HG03064 (cell line): ENCODE measurements around the gene FAM20A.
"Not testable (repeated sequence)": the region's sequence is repeated elsewhere in the genome, so short reads cannot be mapped to it uniquely, and the experiment has no call there.

Source experiments
- ATAC-seq: cut with Tn5 transposase; IDR thresholded peaks from one replicate; pipeline ENCODE4 v1.9.1; 2021; ENCODE audit warnings: low read depth; ENCODE audit not compliant: unreplicated experiment

FAM20A gene

GRCh38 chr17:68592682-68593641, 8.2 kb downstream of the FAM20A start:
- ATAC-seq, result no peak

GRCh38 chr17:68592009-68592408, 9.2 kb downstream of the FAM20A start:
- no peak for ATAC-seq

- no peak for ATAC-seq
Measured at GRCh38 chr17:68591583-68591982, 9.6 kb downstream of the FAM20A start.

GRCh38 chr17:68589086-68589485, 12.1 kb downstream of the FAM20A start:
- no peak for ATAC-seq

- no peak for ATAC-seq
Measured at GRCh38 chr17:68588362-68588761, 12.8 kb downstream of the FAM20A start.

- ATAC-seq, result no peak
Measured at GRCh38 chr17:68587847-68588246, 13.3 kb downstream of the FAM20A start.

- no peak for ATAC-seq
Measured at GRCh38 chr17:68587026-68587425, 14.1 kb downstream of the FAM20A start.

GRCh38 chr17:68585643-68586042, 15.5 kb downstream of the FAM20A start:
- no peak for ATAC-seq

- no peak for ATAC-seq
Measured at GRCh38 chr17:68584581-68585303, 16.4 kb downstream of the FAM20A start.

GRCh38 chr17:68582867-68583266, 18.3 kb downstream of the FAM20A start:
- not testable (repeated sequence) for ATAC-seq

GRCh38 chr17:68581863-68582645, 19.1 kb downstream of the FAM20A start:
- ATAC-seq, result no peak

- no peak for ATAC-seq
Measured at GRCh38 chr17:68580236-68580770, 20.9 kb downstream of the FAM20A start.

GRCh38 chr17:68579194-68579927, 21.8 kb downstream of the FAM20A start:
- no peak for ATAC-seq

GRCh38 chr17:68578236-68578635, 22.9 kb downstream of the FAM20A start:
- no peak for ATAC-seq

GRCh38 chr17:68577497-68577821, 23.7 kb downstream of the FAM20A start:
- no peak for ATAC-seq

GRCh38 chr17:68576811-68577496, 24.2 kb downstream of the FAM20A start:
- ATAC-seq, result no peak

- no peak for ATAC-seq
Measured at GRCh38 chr17:68576137-68576536, 25.0 kb downstream of the FAM20A start.

GRCh38 chr17:68573338-68573737, 27.8 kb downstream of the FAM20A start:
- ATAC-seq, result no peak

GRCh38 chr17:68572138-68572842, 28.9 kb downstream of the FAM20A start:
- ATAC-seq, result no peak
